Measurements from ENCODE around the gene MAGT1.

DNA sequence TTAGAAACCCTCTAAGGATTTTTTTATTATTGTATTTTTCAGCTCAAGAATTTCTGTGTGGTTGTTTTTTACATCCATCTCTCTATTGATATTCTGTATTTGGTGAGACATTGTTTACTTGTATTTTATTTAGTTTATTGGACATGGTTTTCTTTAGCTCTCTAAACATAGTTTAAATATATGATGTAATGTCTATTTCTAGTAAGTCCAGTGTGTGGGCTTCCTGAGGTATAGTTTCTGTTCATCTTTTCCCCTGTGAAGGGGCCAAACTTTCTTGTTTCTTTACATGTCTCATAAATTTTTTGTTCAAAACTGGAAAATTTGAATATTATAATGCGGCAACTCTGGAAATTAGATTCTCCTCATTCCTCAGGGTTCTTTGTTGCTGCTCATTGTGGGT is 81.0 kb downstream of the MAGT1 start:
- TF ChIP-seq NR2F2 (IDR thresholded peaks at IDR 0.05) = no peak
- TF ChIP-seq, protein P1, sequence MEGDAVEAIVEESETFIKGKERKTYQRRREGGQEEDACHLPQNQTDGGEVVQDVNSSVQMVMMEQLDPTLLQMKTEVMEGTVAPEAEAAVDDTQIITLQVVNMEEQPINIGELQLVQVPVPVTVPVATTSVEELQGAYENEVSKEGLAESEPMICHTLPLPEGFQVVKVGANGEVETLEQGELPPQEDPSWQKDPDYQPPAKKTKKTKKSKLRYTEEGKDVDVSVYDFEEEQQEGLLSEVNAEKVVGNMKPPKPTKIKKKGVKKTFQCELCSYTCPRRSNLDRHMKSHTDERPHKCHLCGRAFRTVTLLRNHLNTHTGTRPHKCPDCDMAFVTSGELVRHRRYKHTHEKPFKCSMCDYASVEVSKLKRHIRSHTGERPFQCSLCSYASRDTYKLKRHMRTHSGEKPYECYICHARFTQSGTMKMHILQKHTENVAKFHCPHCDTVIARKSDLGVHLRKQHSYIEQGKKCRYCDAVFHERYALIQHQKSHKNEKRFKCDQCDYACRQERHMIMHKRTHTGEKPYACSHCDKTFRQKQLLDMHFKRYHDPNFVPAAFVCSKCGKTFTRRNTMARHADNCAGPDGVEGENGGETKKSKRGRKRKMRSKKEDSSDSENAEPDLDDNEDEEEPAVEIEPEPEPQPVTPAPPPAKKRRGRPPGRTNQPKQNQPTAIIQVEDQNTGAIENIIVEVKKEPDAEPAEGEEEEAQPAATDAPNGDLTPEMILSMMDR (IDR thresholded peaks at IDR 0.05; ENCODE audit: low read depth, low read length, missing input control) = no peak
- TF ChIP-seq, protein P2, sequence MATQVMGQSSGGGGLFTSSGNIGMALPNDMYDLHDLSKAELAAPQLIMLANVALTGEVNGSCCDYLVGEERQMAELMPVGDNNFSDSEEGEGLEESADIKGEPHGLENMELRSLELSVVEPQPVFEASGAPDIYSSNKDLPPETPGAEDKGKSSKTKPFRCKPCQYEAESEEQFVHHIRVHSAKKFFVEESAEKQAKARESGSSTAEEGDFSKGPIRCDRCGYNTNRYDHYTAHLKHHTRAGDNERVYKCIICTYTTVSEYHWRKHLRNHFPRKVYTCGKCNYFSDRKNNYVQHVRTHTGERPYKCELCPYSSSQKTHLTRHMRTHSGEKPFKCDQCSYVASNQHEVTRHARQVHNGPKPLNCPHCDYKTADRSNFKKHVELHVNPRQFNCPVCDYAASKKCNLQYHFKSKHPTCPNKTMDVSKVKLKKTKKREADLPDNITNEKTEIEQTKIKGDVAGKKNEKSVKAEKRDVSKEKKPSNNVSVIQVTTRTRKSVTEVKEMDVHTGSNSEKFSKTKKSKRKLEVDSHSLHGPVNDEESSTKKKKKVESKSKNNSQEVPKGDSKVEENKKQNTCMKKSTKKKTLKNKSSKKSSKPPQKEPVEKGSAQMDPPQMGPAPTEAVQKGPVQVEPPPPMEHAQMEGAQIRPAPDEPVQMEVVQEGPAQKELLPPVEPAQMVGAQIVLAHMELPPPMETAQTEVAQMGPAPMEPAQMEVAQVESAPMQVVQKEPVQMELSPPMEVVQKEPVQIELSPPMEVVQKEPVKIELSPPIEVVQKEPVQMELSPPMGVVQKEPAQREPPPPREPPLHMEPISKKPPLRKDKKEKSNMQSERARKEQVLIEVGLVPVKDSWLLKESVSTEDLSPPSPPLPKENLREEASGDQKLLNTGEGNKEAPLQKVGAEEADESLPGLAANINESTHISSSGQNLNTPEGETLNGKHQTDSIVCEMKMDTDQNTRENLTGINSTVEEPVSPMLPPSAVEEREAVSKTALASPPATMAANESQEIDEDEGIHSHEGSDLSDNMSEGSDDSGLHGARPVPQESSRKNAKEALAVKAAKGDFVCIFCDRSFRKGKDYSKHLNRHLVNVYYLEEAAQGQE (IDR thresholded peaks at IDR 0.05) = no peak
- TF ChIP-seq, protein P3, sequence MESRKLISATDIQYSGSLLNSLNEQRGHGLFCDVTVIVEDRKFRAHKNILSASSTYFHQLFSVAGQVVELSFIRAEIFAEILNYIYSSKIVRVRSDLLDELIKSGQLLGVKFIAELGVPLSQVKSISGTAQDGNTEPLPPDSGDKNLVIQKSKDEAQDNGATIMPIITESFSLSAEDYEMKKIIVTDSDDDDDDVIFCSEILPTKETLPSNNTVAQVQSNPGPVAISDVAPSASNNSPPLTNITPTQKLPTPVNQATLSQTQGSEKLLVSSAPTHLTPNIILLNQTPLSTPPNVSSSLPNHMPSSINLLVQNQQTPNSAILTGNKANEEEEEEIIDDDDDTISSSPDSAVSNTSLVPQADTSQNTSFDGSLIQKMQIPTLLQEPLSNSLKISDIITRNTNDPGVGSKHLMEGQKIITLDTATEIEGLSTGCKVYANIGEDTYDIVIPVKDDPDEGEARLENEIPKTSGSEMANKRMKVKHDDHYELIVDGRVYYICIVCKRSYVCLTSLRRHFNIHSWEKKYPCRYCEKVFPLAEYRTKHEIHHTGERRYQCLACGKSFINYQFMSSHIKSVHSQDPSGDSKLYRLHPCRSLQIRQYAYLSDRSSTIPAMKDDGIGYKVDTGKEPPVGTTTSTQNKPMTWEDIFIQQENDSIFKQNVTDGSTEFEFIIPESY (IDR thresholded peaks at IDR 0.05) = no peak
- TF ChIP-seq YY1 (IDR thresholded peaks at IDR 0.05) = no peak
- TF ChIP-seq RAD21 (IDR thresholded peaks at IDR 0.05) = no peak
- TF ChIP-seq, protein P4, sequence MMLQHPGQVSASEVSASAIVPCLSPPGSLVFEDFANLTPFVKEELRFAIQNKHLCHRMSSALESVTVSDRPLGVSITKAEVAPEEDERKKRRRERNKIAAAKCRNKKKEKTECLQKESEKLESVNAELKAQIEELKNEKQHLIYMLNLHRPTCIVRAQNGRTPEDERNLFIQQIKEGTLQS (IDR thresholded peaks at IDR 0.05) = no peak
- TF ChIP-seq JUND (IDR thresholded peaks at IDR 0.05) = no peak
- no peak for TF ChIP-seq SP1 (IDR thresholded peaks at IDR 0.05)
